Dermis blood vessel endothelial cell (primary cell): Measurements from ENCODE around the gene PLIN4. TPM values are rescaled to one million over a fixed set of nuclear protein-coding genes. Genes with fewer than 3 reads are reported as not detected.

Experiments used
- DNase-seq: peaks from one replicate; pipeline ENCODE4 v3.0.0; 2010
- total RNA-seq: library from RNA; depleted of rRNA; stranded (reverse); fragments of >200 nt; gene quantifications from 2 replicates; pipeline ENCODE4 v1.2.3, GENCODE V29; 2014

Gene PLIN4
- total RNA-seq, 1 donor from 2014 or later: 1.5 TPM

DNA sequence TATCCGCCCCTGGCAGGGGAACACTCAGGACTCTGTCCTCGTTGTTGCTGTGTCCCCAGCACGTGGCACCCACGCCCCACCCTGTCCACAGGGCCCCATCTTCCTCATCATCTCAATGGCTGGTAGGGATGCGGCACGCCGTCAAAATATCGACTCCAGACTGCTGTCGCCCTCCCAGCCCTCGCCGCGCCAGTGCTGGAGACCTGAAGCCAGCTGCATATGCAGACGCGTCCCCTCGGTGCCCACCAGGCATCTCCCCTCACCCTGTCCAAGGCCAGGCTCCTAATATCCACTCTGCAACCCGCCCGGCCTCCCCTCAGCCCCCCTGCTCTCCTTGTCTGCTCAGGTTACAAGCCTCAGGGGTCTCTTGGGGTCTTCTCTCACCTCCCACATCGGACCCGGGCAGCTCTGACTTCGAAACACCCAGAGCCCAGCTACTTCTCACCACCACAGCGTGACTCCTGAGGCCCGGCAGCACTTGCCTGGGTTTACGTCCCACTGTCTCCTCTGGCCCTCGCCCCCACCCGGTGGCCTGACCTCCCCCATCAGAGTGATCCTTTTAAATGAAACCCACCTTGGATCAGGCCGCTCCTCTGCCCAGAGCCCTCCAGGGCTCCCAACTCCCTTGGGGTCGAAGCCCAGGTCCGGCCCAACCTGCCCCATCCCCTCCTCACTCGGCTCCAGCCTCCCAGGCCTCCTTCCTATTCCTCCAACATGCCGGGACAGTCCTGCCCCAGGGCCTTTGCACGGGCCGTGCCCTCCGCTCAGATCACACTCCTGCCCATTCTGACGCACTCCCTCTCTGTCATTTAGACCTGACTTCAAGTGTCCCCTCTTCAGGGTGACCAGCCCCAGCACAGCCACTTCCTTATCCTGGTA lies 12.5 kb downstream of the PLIN4 start:
- no peak for DNase-seq

DNA sequence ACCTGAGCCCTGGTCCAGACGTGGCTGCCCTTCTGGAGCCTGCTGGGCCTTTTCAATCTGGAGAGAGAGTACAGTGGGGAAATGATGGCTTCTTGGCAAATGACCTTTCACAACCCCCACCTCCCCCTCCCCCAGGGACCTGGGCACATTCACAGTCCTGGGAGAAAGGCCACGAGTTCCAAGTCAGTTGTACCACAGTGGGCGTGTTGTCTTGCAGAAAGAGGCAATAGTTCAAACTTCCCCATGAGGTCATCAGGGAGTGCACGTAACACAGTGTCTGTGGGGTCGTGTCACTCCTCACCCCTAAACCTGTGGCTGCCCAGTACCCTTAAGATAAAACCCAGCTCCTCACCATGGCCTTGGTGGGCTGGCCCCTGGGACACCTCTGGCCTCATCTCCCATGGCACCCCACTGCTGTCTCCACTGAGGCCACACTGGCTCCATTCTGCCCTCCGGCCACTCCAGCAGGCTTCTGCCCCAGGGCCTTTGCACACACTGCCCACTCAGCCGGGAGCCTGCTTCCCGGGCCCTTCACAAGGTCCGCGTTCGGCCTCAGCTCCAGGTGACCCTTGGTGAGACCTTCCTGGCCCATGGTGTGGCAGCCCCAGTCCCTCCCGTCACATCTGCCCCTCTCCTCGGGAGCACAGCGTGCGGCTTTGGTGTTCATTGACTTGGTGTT lies 13.3 kb downstream of the PLIN4 start:
- DNase-seq: no peak

DNA sequence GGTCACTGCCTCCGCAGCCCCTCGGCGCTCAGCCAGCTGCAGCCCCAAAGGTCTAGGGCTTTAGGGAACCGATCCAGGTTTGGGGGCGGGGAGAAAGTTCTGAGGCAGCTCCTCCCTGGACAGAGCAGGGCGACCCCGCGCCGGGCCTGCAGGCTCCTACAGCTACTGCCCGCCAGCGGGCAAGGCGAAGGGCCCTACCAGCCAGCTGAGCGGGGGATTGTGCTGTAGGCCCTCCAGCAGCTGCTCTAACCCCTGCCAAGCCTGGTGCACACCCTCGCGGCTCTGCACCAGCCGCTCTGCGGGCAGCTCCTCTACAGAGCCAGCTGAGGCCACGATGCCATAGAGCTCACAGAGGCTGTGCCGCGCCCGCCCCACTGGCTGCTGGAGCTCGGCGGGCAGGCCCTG lies 14.0 kb downstream of the PLIN4 start:
- DNase-seq: no peak

DNA sequence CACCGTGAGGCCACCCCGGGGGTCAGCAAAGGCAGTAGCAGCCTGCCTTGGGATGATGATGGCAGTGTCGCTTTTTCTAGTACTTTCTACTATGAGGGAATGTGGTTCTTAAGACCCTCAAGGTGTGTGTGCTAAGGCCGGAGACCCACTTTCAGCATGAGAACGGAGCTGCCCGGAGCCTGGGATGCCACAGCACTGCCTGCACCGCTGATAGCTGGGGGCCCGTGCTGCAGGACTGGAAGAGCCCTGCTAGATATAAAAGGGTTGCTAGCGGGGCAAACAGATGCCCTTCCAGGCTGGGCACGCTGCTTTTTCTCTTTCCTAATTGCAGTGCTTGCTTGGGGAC lies 14.5 kb downstream of the PLIN4 start:
- no peak for DNase-seq

- no peak for DNase-seq
These were observed 15.0 kb downstream of the PLIN4 start for GRCh38 chr19:4503132-4503824.

GRCh38 chr19:4502282-4503131 lies 15.8 kb downstream of the PLIN4 start:
- DNase-seq: no peak

- no peak for DNase-seq
These were observed 16.6 kb downstream of the PLIN4 start for GRCh38 chr19:4501691-4502090.

GRCh38 chr19:4500841-4501591 lies 17.3 kb downstream of the PLIN4 start:
- no peak for DNase-seq

GRCh38 chr19:4499855-4500254 lies 18.4 kb downstream of the PLIN4 start:
- no peak for DNase-seq

DNA sequence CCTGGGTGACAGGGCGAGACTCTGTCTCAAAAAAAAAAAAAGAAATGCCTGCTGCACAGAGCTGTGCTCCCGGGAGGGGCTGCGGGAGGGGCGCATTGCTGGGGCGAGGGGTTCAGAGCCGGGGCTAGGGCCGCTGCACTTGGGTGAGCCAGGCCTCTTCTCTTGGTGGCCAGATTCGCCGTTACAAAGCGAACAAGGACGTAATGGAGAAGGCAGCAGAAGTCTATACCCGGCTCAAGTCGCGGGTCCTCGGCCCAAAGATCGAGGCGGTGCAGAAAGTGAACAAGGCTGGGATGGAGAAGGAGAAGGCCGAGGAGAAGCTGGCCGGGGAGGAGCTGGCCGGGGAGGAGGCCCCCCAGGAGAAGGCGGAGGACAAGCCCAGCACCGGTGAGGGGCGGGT lies 19.0 kb downstream of the PLIN4 start:
- no peak for DNase-seq

DNA sequence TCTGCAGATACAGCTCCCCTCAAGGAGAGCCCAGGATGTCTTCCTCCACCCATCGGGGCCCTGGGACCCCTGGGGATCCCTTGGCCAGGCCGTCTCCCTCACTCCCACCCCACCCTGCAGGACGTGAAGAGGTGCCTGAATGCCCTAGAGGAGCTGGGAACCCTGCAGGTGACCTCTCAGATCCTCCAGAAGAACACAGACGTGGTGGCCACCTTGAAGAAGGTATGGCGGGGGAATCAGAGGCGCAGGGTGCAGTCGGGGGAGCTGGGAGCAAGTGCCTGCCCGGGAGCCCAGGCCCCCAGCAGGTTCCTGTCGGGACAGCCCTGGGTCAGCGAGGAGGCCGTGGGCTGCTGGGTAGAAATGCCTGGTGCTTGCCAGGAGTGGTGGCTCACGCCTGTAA lies 19.6 kb downstream of the PLIN4 start:
- DNase-seq: no peak

- DNase-seq: no peak
These were observed 20.4 kb downstream of the PLIN4 start for GRCh38 chr19:4497770-4498389.

GRCh38 chr19:4496304-4496703 lies 22.0 kb downstream of the PLIN4 start:
- no peak for DNase-seq

DNA sequence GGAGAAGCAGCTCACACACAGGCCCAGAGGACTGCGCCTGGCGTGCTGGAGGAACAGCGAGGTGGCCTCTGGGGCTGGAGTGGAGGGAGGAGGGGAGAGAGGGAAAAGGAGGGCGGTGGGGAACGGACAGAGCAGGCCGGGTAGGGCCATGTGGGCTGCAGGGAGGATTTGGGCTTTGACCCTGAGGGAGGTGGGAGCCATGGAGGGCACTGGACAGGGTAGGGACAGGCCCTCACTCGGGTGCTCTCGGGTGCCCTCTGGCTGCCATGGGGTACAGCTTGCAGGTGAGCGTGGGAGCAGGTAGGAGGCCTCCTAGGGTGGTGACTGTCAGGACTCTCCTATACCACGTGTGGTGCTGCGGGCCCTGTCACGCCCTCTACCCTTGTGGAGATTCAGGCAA lies 22.8 kb downstream of the PLIN4 start:
- DNase-seq: no peak

- no peak for DNase-seq
These were observed 23.6 kb downstream of the PLIN4 start for GRCh38 chr19:4494691-4495064.

GRCh38 chr19:4493929-4494690 lies 24.2 kb downstream of the PLIN4 start:
- no peak for DNase-seq

DNA sequence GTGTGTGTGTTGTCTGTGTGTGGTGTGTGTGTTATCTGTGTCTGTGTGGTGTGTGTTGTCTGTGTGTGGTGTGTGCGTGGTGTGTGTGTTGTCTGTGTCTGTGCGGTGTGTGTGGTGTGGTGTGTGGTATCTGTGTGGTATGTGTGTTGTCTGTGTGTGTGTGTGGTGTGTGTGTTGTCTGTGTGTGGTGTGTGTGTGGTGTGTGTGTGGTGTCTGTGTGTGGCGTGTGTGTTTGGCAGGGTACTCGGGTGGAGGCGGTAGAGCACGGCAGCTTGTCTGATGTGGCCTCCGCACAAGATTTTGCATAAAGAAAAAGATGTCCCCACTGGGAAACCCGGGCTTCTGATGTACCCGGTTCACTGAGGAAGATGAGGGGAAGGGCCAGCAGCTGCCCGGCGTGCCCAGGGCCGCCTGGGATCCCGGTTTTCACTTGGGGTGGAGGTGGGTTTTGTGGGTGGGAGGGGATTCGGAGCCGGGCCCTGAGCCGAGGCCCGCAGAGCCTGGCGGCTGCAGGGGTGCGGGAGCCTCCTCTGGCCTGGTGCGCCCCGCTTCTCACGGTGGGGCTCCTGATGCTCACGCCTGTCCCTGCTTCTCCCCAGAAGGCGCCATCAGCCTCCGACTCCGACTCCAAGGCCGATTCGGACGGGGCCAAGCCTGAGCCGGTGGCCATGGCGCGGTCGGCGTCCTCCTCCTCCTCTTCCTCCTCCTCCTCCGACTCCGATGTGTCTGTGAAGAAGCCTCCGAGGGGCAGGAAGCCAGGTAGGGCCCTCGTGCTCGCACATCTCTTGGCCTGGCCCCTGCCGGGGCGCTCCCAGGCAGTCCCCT lies 25.0 kb downstream of the PLIN4 start:
- no peak for DNase-seq

GRCh38 chr19:4492337-4493103 lies 25.8 kb downstream of the PLIN4 start:
- DNase-seq: no peak

DNA sequence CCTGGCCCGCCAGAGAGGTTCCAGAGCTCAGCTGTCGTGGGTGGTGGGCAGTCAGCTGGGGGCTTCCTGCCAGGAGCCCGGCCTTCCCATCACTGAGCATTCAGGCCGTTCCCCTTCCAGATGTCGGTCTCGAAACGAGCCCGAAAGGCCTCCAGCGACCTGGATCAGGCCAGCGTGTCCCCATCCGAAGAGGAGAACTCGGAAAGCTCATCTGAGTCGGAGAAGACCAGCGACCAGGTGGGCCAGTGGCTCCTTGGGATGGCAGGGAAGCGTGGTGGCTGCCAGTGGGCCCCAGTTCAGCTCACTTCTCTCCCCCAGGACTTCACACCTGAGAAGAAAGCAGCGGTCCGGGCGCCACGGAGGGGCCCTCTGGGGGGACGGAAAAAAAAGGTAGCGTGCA lies 26.8 kb downstream of the PLIN4 start:
- DNase-seq: no peak
